K562 (cell line): ENCODE results near the gene FBXL13. TPM values are rescaled to one million over a fixed set of nuclear protein-coding genes. Genes with fewer than 3 reads are reported as not detected.

ENCODE experiments used
- ATAC-seq: fragments of 200-7000 bp; cut with Tn5 transposase; 3 replicates; pipeline ENCODE4 v1.9.1; 2020; ENCODE audit warnings: moderate library complexity
- BruUV-seq: library from RNA; stranded (reverse); fragments of 400-500 nt; replicated peaks from 2 replicates; lab custom pipeline; 2021; lab: Mats Ljungman, UMichigan
- CTCF ChIA-PET: fragments of 300-600 bp; formaldehyde crosslinking; extraction: SDS; loops from one replicate; lab custom pipeline; 2021; ENCODE audit warnings: low intra/inter-chr PET ratio; lab: Yijun Ruan, JAX
- POLR2A ChIA-PET: fragments of 300-600, 350-650 bp; sonication (Branson Sonifier 250); formaldehyde crosslinking; extraction: SDS; loops from one replicate; lab custom pipeline; 2021; ENCODE audit warnings: antibody characterized with exemption, inconsistent platforms; lab: Yijun Ruan, JAX
- DNase-seq, 4 experiments: peaks; one replicate each; pipeline versions ENCODE4 v3.0.0 to v3.0.0-alpha.2; 2011 to 2018; ENCODE audit warnings: low spot score in 3 of 4, mixed read lengths in 3 of 4; ENCODE audit errors: extremely low read depth in 1 of 4
- FAIRE-seq: peaks from 2 replicates; lab custom pipeline; 2011; peaks lifted over from hg19 to GRCh38; lab: Jason Lieb, UNC
- H2AFZ ChIP-seq: 2 replicates; pipeline ENCODE4 v1.6.0; 2011; ENCODE audit warnings: low read depth, low read length, control low read depth, inconsistent platforms
- H3K27ac ChIP-seq: fragments of 200-600 bp; 3 replicates; pipeline ENCODE4 v1.8.0; 2011; ENCODE audit warnings: low read depth, mild to moderate bottlenecking, control low read depth, inconsistent platforms, low read length, moderate library complexity, mixed read lengths; ENCODE audit errors: extremely low read depth
- H3K27me3 ChIP-seq, 2 experiments: fragments of 300-600 bp in 1 of 2; 2 replicates in 1 of 2; 3 replicates in 1 of 2; pipeline versions ENCODE4 v1.6.0 to v1.8.0; 2011; ENCODE audit warnings: inconsistent platforms in 2 of 2, low read length in 2 of 2, mild to moderate bottlenecking in 1 of 2, mixed read lengths in 1 of 2, moderate library complexity in 1 of 2; ENCODE audit not compliant: control insufficient read depth in 2 of 2, insufficient read depth in 2 of 2
- H3K36me3 ChIP-seq: fragments of 300-600 bp; 3 replicates; pipeline ENCODE4 v1.8.0; 2011; ENCODE audit warnings: mild to moderate bottlenecking, low read length, inconsistent platforms; ENCODE audit not compliant: control insufficient read depth, insufficient read depth
- H3K4me1 ChIP-seq, 2 experiments: fragments of 200-600 bp in 1 of 2; replicated peaks in 1 of 2; 2 replicates in 1 of 2; 3 replicates in 1 of 2; pipeline versions ENCODE4 v1.5.1 to v1.8.0; 2011; ENCODE audit warnings: inconsistent platforms in 2 of 2, low read length in 2 of 2, mild to moderate bottlenecking in 1 of 2, mixed read lengths in 1 of 2, moderate library complexity in 1 of 2; ENCODE audit not compliant: control insufficient read depth in 2 of 2, insufficient read depth in 2 of 2
- H3K4me2 ChIP-seq: 2 replicates; pipeline ENCODE4 v1.6.1; 2011; ENCODE audit warnings: low read length, control low read depth, inconsistent platforms, mixed read lengths; ENCODE audit not compliant: insufficient read depth
- H3K4me3 ChIP-seq: fragments of 200-600 bp; sonication (generic), shearing (Covaris generic); 2 replicates; pipeline ENCODE4 v1.5.1; 2016; ENCODE audit warnings: control low read depth, inconsistent platforms
- H3K79me2 ChIP-seq: fragments of 200-600 bp; 3 replicates; pipeline ENCODE4 v1.8.0; 2011; ENCODE audit warnings: low read length, inconsistent platforms; ENCODE audit not compliant: control insufficient read depth, insufficient read depth
- H3K9ac ChIP-seq, 2 experiments: 2 replicates each; pipeline versions ENCODE4 v1.6.0 to v1.6.1; 2011; ENCODE audit warnings: low read depth in 2 of 2, low read length in 2 of 2, control low read depth in 1 of 2, inconsistent platforms in 1 of 2, mild to moderate bottlenecking in 1 of 2, mixed read lengths in 1 of 2; ENCODE audit not compliant: insufficient read depth in 1 of 2
- H3K9me1 ChIP-seq: one replicate; pipeline ENCODE4 v1.6.0; 2011; ENCODE audit warnings: inconsistent platforms, mild to moderate bottlenecking, low read length, moderate library complexity; ENCODE audit not compliant: control insufficient read depth, insufficient read depth
- H3K9me3 ChIP-seq: replicated peaks from 2 replicates; pipeline ENCODE4 v1.5.1; 2011; ENCODE audit warnings: low read depth, low read length, inconsistent platforms; ENCODE audit not compliant: control insufficient read depth, insufficient read depth
- H4K20me1 ChIP-seq: replicated peaks from 2 replicates; pipeline ENCODE4 v1.6.1; 2011; ENCODE audit warnings: low read length, inconsistent platforms, mixed read lengths; ENCODE audit not compliant: control insufficient read depth, insufficient read depth
- CREM ChIP-seq: IDR thresholded peaks from 2 replicates; pipeline ENCODE4 v1.6.1; 2014; ENCODE audit warnings: antibody characterized with exemption, low read depth
- EWSR1 ChIP-seq: fragments of 450-650 bp; IDR thresholded peaks from 2 replicates; pipeline ENCODE4 v1.6.1; 2018; ENCODE audit warnings: borderline replicate concordance, mild to moderate bottlenecking, low read depth, moderate library complexity; ENCODE audit not compliant: partially characterized antibody
- NR2C1 ChIP-seq, 2 experiments: fragments of 450-650 bp; IDR thresholded peaks; 2 replicates each; pipeline ENCODE4 v1.6.1; 2017; ENCODE audit warnings: mild to moderate bottlenecking in 2 of 2, antibody characterized with exemption in 1 of 2, inconsistent platforms in 1 of 2, missing compliant biosample characterization in 1 of 2, missing genetic modification characterization in 1 of 2
- TAF15 ChIP-seq: fragments of 200-400 bp; formaldehyde crosslinking; IDR thresholded peaks from 2 replicates; pipeline ENCODE4 v1.6.1; 2017; ENCODE audit warnings: mild to moderate bottlenecking, low read depth, low read length, moderate library complexity
- TSHZ1 ChIP-seq: fragments of 250-450 bp; sonication (Bioruptor Pico); IDR thresholded peaks from 2 replicates; pipeline ENCODE4 v1.4.0; 2020; ENCODE audit warnings: mild to moderate bottlenecking, moderate library complexity
- ZNF274 ChIP-seq: IDR thresholded peaks from 2 replicates; pipeline ENCODE4 v1.6.1; 2011; ENCODE audit warnings: low read depth, mild to moderate bottlenecking, low read length, moderate library complexity, borderline replicate concordance
- ZNF316 ChIP-seq: fragments of 450-650 bp; IDR thresholded peaks from 2 replicates; pipeline ENCODE4 v1.6.1; 2016
- WGBS: fragments of 100-300 bp; shearing (Covaris generic); methylation state at CpG from one replicate; pipeline ENCODE4 v1.1.6; 2016; ENCODE audit warnings: low coverage, mixed read lengths; ENCODE audit not compliant: insufficient coverage; ENCODE audit errors: missing lambda C conversion rate; 5-methylcytosine and 5-hydroxymethylcytosine counted together
- in situ Hi-C: fragments of 300-500 bp; cut with MboI; formaldehyde crosslinking; loops from 4 replicates; pipeline ENCODE4 v1.15.0; 2018; ENCODE audit warnings: inconsistent platforms, mixed read lengths
- intact Hi-C: fragments of 100-400 bp; cut with micrococcal nuclease; formaldehyde crosslinking; loops from 2 replicates; pipeline ENCODE4 v1.14.2; 2022
- polyA plus RNA-seq, 8 experiments: library from polyadenylated mRNA; depleted of rRNA in 4 of 8; stranded (reverse) in 5 of 8; unstranded in 3 of 8; fragments of >200 nt; fragmentation: Nextera tagmentation in 2 of 8; fragmentation: Illumina TruSeq in 1 of 8; extraction: Ambion mirVana in 2 of 8; extraction: Trizol in 1 of 8; gene quantifications; 2 replicates each; pipeline versions ENCODE4 v1.2.1 to v1.2.3, GENCODE V29; 2011 to 2014; ENCODE audit warnings: inconsistent platforms in 1 of 8, missing spikeins in 1 of 8
- total RNA-seq, 7 experiments: library from RNA; depleted of rRNA in 6 of 7; stranded (reverse); fragments of >200 nt in 6 of 7; fragmentation: Illumina TruSeq in 2 of 7; extraction: Trizol in 2 of 7; gene quantifications; 2 replicates each; pipeline versions ENCODE4 v1.2.1 to v1.2.3, GENCODE V29; 2011 to 2021; ENCODE audit warnings: low replicate concordance in 1 of 7

FBXL13 gene
- total and polyA plus RNA-seq, 9 of the 15 experiments (the other 6 are each of a cell fraction or from before 2014, with no cell fraction given), result 16.3 to 55.0 (median 25.4) TPM

GRCh38 chr7:102938679-102939078 lies 135.9 kb downstream of the FBXL13 start:
- TF ChIP-seq ZNF316 (0 out of 2 replicates have a peak, but pooled peaks have one; percentile 14), ZNF274 (no peak)
- H3K27me3 ChIP-seq, result no peaks in the 10 kb centered on the region
- intact Hi-C loops (no loop called here), in situ Hi-C loops (no loop called here)
- no peak overlapping the region for H3K4me2 ChIP-seq
- no peaks in the 10 kb centered on the region for H3K9me1 ChIP-seq
- no peaks in the 10 kb centered on the region for H3K9me3 ChIP-seq
- H3K27ac ChIP-seq, result no peak overlapping the region
- ATAC-seq, result no peak
- H3K4me1 ChIP-seq, result peaks cover 3 to 19% of the 10 kb centered on the region in 2 experiments
- H2AFZ ChIP-seq, result no peak overlapping the region
- no peak overlapping the region for H3K9ac ChIP-seq
- POLR2A ChIA-PET, result interaction anchor here (0.9 to 4.0 kb wide), 3 partner anchors 8 to 12 kb away, joined by 3 to 21 read pairs (median 4); no protein-coding TSS in a partner anchor
- 33% methylated on average over 1 of the region's 1 CpG for WGBS
- BruUV-seq, result no TSS peak
- H3K4me3 ChIP-seq, result no peak overlapping the region
- no peaks in the 10 kb centered on the region for H4K20me1 ChIP-seq
- DNase-seq, result no peak
- CTCF ChIA-PET, result no interaction called here
- peaks cover 3% of the 10 kb centered on the region; the same call in 2 of the 3 replicates for H3K36me3 ChIP-seq
- peaks cover 56% of the 10 kb centered on the region for H3K79me2 ChIP-seq
- FAIRE-seq, result no peak

- H3K9ac ChIP-seq, result no peak overlapping the region; a peak in 1 of 4 replicates
- no peaks in the 10 kb centered on the region; the same call in 2 of the 3 replicates for H3K36me3 ChIP-seq
- ATAC-seq, result peak; percentile 64
- FAIRE-seq, result no peak
- no TSS peak for BruUV-seq
- POLR2A ChIA-PET, result interaction anchor here (1.7 to 4.0 kb wide), 2 partner anchors 9 to 11 kb away, joined by 3 to 21 read pairs; no protein-coding TSS in a partner anchor
- H3K4me2 ChIP-seq, result no peak overlapping the region; the same call in 1 of the 2 replicates
- in situ Hi-C loops, result no loop called here
- H3K9me3 ChIP-seq, result no peaks in the 10 kb centered on the region
- peaks cover 4 to 16% of the 10 kb centered on the region in 2 experiments for H3K4me1 ChIP-seq
- intact Hi-C loops, result no loop called here
- DNase-seq, result no peak
- CTCF ChIA-PET, result no interaction called here
- H4K20me1 ChIP-seq, result no peaks in the 10 kb centered on the region
- no peaks in the 10 kb centered on the region for H3K9me1 ChIP-seq
- no peaks in the 10 kb centered on the region for H3K27me3 ChIP-seq
- peaks cover 36% of the 10 kb centered on the region for H3K79me2 ChIP-seq
- peak overlapping the region; percentile 42; the same call in 1 of the 3 replicates for H3K27ac ChIP-seq
- no peak overlapping the region for H3K4me3 ChIP-seq
- 17% methylated on average over 6 of the region's 6 CpGs for WGBS
- no peak overlapping the region for H2AFZ ChIP-seq
- TF ChIP-seq EWSR1, result no peak
- TF ChIP-seq CREM, result 0 out of 2 replicates have a peak, but pooled peaks have one; percentile 19
- TF ChIP-seq NR2C1 (IDR thresholded peaks at IDR 0.05), result no peak
- no peak for TF ChIP-seq NR2C1 (tag; IDR thresholded peaks at IDR 0.05)
- TF ChIP-seq TSHZ1 (CRISPR knock-in tag), result no peak
- TF ChIP-seq TAF15, result no peak
These were observed 139.0 kb downstream of the FBXL13 start for GRCh38 chr7:102935450-102936115.
